ENCODE measurements around the gene DTNBP1.

The DTNBP1 gene

DNA sequence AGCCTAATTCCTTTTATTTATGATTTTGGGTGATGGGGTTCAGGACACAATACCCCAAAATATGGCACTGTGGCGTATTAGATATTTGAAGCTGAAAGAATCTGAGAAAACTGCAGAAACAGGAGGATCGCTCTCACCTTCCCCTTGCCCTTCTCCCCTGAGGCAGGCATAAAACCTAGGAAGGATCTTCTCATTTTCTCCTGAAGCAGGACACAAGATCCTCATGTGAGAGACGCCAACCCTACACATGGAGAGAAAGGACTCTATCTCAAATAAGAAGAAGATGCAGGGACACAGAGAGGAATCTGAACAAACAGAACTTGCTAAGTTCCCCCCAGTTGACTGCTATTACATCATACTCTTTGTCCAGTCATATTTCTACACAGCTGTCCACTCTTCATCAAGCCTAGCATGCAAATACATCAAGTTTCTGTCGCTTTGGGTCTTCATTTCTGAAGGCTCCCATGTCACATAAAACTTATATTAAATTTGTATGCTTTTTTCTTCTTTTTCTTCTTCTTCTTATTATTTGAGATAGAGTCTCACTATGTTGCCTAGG is 109.0 kb downstream of the DTNBP1 start:
- TF ChIP-seq EZH2 (optimal IDR thresholded peaks at IDR 0.05; ENCODE audit: low read depth, low read length) (no peak), EZH2phosphoT487 (IDR thresholded peaks at IDR 0.05; ENCODE audit: low read length) (no peak)
- TF ChIP-seq, protein P1, sequence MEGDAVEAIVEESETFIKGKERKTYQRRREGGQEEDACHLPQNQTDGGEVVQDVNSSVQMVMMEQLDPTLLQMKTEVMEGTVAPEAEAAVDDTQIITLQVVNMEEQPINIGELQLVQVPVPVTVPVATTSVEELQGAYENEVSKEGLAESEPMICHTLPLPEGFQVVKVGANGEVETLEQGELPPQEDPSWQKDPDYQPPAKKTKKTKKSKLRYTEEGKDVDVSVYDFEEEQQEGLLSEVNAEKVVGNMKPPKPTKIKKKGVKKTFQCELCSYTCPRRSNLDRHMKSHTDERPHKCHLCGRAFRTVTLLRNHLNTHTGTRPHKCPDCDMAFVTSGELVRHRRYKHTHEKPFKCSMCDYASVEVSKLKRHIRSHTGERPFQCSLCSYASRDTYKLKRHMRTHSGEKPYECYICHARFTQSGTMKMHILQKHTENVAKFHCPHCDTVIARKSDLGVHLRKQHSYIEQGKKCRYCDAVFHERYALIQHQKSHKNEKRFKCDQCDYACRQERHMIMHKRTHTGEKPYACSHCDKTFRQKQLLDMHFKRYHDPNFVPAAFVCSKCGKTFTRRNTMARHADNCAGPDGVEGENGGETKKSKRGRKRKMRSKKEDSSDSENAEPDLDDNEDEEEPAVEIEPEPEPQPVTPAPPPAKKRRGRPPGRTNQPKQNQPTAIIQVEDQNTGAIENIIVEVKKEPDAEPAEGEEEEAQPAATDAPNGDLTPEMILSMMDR (IDR thresholded peaks at IDR 0.05; ENCODE audit: low read length) = no peak
- Histone ChIP-seq H3K4me2 (ENCODE audit: low read depth, low read length) (no peak overlapping the region), H3K79me2 (ENCODE audit: low read length) (peaks cover 8% of the 10 kb centered on the region; the same call in 1 of the 2 replicates), H3K9ac (ENCODE audit: low read length) (no peak overlapping the region), H3K27ac (ENCODE audit: low read length) (no peak overlapping the region), H3K9me3 (replicated peaks; ENCODE audit: insufficient read depth, low read length) (no peaks in the 10 kb centered on the region), H3K9me2 (replicated peaks; ENCODE audit: insufficient read depth, low read length) (no peaks in the 10 kb centered on the region), H3K4me1 (ENCODE audit: low read length) (no peaks in the 10 kb centered on the region), H2AFZ (ENCODE audit: low read length) (no peak overlapping the region), H3K4me3 (ENCODE audit: low read length) (no peak overlapping the region), H3F3A (ENCODE audit: insufficient read depth, low read length) (no peaks in the 10 kb centered on the region), H3K27me3 (replicated peaks; ENCODE audit: insufficient read depth, low read length) (no peaks in the 10 kb centered on the region), H3K36me3 (replicated peaks; ENCODE audit: insufficient read depth, low read length) (no peaks in the 10 kb centered on the region), H4K20me1 (ENCODE audit: insufficient read depth, low read length) (no peaks in the 10 kb centered on the region)
- no peak for DNase-seq

DNA sequence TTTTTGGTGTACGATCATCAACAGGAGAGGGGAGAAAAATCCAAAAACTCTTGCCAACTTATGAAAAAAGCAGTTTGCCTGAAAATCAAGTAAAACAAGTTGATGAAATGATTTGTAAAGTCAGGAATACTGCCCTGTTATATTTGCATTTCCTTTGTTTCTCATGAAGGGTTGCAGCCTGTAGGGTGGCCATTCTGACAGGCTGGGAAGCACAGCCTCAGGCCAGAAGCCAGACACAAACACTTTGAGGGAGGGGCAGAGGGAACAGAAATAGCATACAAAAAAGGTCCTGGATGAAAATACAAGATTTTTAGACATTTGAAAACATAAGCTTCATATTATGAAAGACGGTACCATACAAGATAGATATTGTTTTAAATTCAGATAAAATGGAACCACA is 109.8 kb downstream of the DTNBP1 start:
- Histone ChIP-seq H3K27me3 (replicated peaks; ENCODE audit: insufficient read depth, low read length) (no peaks in the 10 kb centered on the region), H3K9me2 (replicated peaks; ENCODE audit: insufficient read depth, low read length) (no peaks in the 10 kb centered on the region), H3K4me3 (ENCODE audit: low read length) (no peak overlapping the region), H2AFZ (ENCODE audit: low read length) (no peak overlapping the region), H4K20me1 (ENCODE audit: insufficient read depth, low read length) (no peaks in the 10 kb centered on the region), H3K36me3 (replicated peaks; ENCODE audit: insufficient read depth, low read length) (no peaks in the 10 kb centered on the region), H3K4me2 (ENCODE audit: low read depth, low read length) (no peak overlapping the region), H3K79me2 (ENCODE audit: low read length) (peaks cover 8% of the 10 kb centered on the region; the same call in 1 of the 2 replicates), H3K27ac (ENCODE audit: low read length) (no peak overlapping the region), H3K9me3 (replicated peaks; ENCODE audit: insufficient read depth, low read length) (no peaks in the 10 kb centered on the region), H3K9ac (ENCODE audit: low read length) (no peak overlapping the region), H3F3A (ENCODE audit: insufficient read depth, low read length) (no peaks in the 10 kb centered on the region), H3K4me1 (ENCODE audit: low read length) (no peaks in the 10 kb centered on the region)
- no peak for DNase-seq
- TF ChIP-seq EZH2phosphoT487 (IDR thresholded peaks at IDR 0.05; ENCODE audit: low read length) (no peak), EZH2 (optimal IDR thresholded peaks at IDR 0.05; ENCODE audit: low read depth, low read length) (no peak)
- TF ChIP-seq, protein P1 (IDR thresholded peaks at IDR 0.05; ENCODE audit: low read length) = no peak

DNA sequence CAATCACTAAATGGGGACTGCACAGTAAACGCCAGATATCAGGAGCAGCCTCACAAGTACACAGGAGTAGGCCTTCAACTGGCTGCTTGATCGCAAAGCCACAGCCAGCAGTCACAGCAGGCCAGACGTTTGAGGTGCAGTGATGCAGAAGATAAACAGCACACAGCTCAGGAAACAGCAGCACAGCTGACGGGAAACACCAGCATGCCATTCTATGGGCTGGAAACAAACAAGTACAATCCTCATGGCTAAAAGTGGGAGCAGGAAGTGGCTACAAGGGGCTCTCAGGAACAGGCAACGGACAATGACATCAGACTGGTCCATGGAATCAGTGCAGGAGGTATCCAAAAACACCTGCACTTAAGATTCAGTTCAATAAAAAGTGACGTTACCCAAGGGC is 111.0 kb downstream of the DTNBP1 start:
- H3K9me2 ChIP-seq (replicated peaks; ENCODE audit: insufficient read depth, low read length) = no peaks in the 10 kb centered on the region
- H3F3A ChIP-seq (ENCODE audit: insufficient read depth, low read length) = no peaks in the 10 kb centered on the region
- H3K79me2 ChIP-seq (ENCODE audit: low read length) = peaks cover 8% of the 10 kb centered on the region; the same call in 1 of the 2 replicates
- H4K20me1 ChIP-seq (ENCODE audit: insufficient read depth, low read length) = no peaks in the 10 kb centered on the region
- H3K9ac ChIP-seq (ENCODE audit: low read length) = no peak overlapping the region
- H3K27ac ChIP-seq (ENCODE audit: low read length) = no peak overlapping the region
- no peak overlapping the region for H3K4me2 ChIP-seq (ENCODE audit: low read depth, low read length)
- no peak overlapping the region for H3K4me3 ChIP-seq (ENCODE audit: low read length)
- no peaks in the 10 kb centered on the region for H3K9me3 ChIP-seq (replicated peaks; ENCODE audit: insufficient read depth, low read length)
- no peak for DNase-seq
- no peaks in the 10 kb centered on the region for H3K27me3 ChIP-seq (replicated peaks; ENCODE audit: insufficient read depth, low read length)
- H3K36me3 ChIP-seq (replicated peaks; ENCODE audit: insufficient read depth, low read length) = no peaks in the 10 kb centered on the region
- TF ChIP-seq, protein P1 (IDR thresholded peaks at IDR 0.05; ENCODE audit: low read length) = no peak
- TF ChIP-seq EZH2phosphoT487 (IDR thresholded peaks at IDR 0.05; ENCODE audit: low read length) (no peak), EZH2 (optimal IDR thresholded peaks at IDR 0.05; ENCODE audit: low read depth, low read length) (no peak)
- no peak overlapping the region for H2AFZ ChIP-seq (ENCODE audit: low read length)
- H3K4me1 ChIP-seq (ENCODE audit: low read length) = no peaks in the 10 kb centered on the region
